OCI-LY7 (cell line): ENCODE measurements around the gene PABPN1L. TPM values are rescaled to one million over a fixed set of nuclear protein-coding genes. Genes with fewer than 3 reads are reported as not detected.

Source experiments
- BruUV-seq: library from RNA; stranded (reverse); fragments of 400-500 nt; replicated peaks from 2 replicates; lab custom pipeline; 2021; lab: Mats Ljungman, UMichigan
- CTCF ChIA-PET: fragments of 300-600 bp; sonication (Branson Sonifier 250); formaldehyde crosslinking; loops from one replicate; lab custom pipeline; 2022; ENCODE audit warnings: antibody characterized with exemption; ENCODE audit not compliant: unreplicated experiment; lab: Charles Lee
- POLR2A ChIA-PET: fragments of 300-600 bp; sonication (Branson Sonifier 250); formaldehyde crosslinking; loops from one replicate; lab custom pipeline; 2022; ENCODE audit warnings: antibody characterized with exemption; lab: Charles Lee
- DNase-seq: peaks from one replicate; pipeline ENCODE4 v3.0.0-alpha.2; 2015; ENCODE audit warnings: low spot score
- H2AFZ ChIP-seq: fragments of 200-600 bp; sonication (generic), shearing (Covaris generic); 2 replicates; pipeline ENCODE4 v1.6.1; 2014; ENCODE audit warnings: mild to moderate bottlenecking, antibody characterized with exemption, low read length, moderate library complexity
- H3K27ac ChIP-seq: fragments of 200-600 bp; sonication (generic); 2 replicates; pipeline ENCODE4 v1.5.1; 2014; ENCODE audit warnings: mixed run types, low read depth, mild to moderate bottlenecking, moderate library complexity, low read length, inconsistent platforms; ENCODE audit not compliant: poor library complexity, severe bottlenecking
- H3K36me3 ChIP-seq: fragments of 200-600 bp; sonication (generic); 2 replicates; pipeline ENCODE4 v1.6.1; 2014; ENCODE audit warnings: mild to moderate bottlenecking, antibody characterized with exemption, low read length, moderate library complexity, mixed read lengths; ENCODE audit not compliant: insufficient read depth
- H3K4me1 ChIP-seq: fragments of 200-600 bp; sonication (generic); 2 replicates; pipeline ENCODE4 v1.5.1; 2014; ENCODE audit warnings: mild to moderate bottlenecking, low read length; ENCODE audit not compliant: insufficient read depth, poor library complexity, severe bottlenecking
- H3K4me2 ChIP-seq: fragments of 200-600 bp; sonication (generic); 2 replicates; pipeline ENCODE4 v1.6.1; 2014; ENCODE audit warnings: mild to moderate bottlenecking, low read length
- H3K4me3 ChIP-seq: fragments of 200-600 bp; sonication (generic); 2 replicates; pipeline ENCODE4 v1.5.1; 2014; ENCODE audit warnings: mild to moderate bottlenecking, low read depth, low read length; ENCODE audit not compliant: poor library complexity, severe bottlenecking
- H3K79me2 ChIP-seq: fragments of 200-600 bp; sonication (generic); 2 replicates; pipeline ENCODE4 v1.6.1; 2016; ENCODE audit warnings: low read depth, mild to moderate bottlenecking, low read length, moderate library complexity, mixed read lengths; ENCODE audit not compliant: insufficient read depth
- H3K9me2 ChIP-seq: fragments of 200-600 bp; sonication (generic); 2 replicates; pipeline ENCODE4 v1.6.1; 2016; ENCODE audit warnings: mild to moderate bottlenecking, low read length, mixed read lengths; ENCODE audit not compliant: insufficient read depth
- H3K9me3 ChIP-seq: fragments of 200-600 bp; sonication (generic); 2 replicates; pipeline ENCODE4 v1.6.1; 2014; ENCODE audit warnings: mild to moderate bottlenecking, mixed run types, low read length, mixed read lengths
- H4K20me1 ChIP-seq: fragments of 200-600 bp; sonication (generic); 2 replicates; pipeline ENCODE4 v1.6.1; 2014; ENCODE audit warnings: mild to moderate bottlenecking, antibody characterized with exemption, low read length, moderate library complexity, mixed read lengths; ENCODE audit not compliant: insufficient read depth
- EZH2phosphoT487 ChIP-seq: fragments of 200-600 bp; sonication (generic); IDR thresholded peaks from 2 replicates; pipeline ENCODE4 v1.6.1; 2018; ENCODE audit warnings: low read depth, borderline replicate concordance, mild to moderate bottlenecking, mixed run types, antibody characterized with exemption, low read length, moderate library complexity, mixed read lengths
- intact Hi-C: fragments of 100-400 bp; cut with micrococcal nuclease; formaldehyde crosslinking; loops from one replicate; pipeline ENCODE4 v1.10.0; 2022; ENCODE audit not compliant: unreplicated experiment
- total RNA-seq, 2 experiments: library from RNA; depleted of rRNA in 1 of 2; stranded (reverse); fragments of >200 nt in 1 of 2; shearing (Covaris generic) in 1 of 2; gene quantifications; 2 replicates each; pipeline ENCODE4 v1.2.3, GENCODE V29; 2014 to 2022
- TF ChIP-seq, protein P1 (sequence below): fragments of 200-600 bp; sonication (generic); conservative IDR thresholded peaks from 2 replicates; pipeline ENCODE4 v1.5.1; 2014; ENCODE audit warnings: mild to moderate bottlenecking, antibody characterized with exemption, low read length, moderate library complexity, mixed read lengths

PABPN1L gene
- total RNA-seq, 2 experiments from 2014 or later, result 0.38 TPM; not detected in 1

DNA sequence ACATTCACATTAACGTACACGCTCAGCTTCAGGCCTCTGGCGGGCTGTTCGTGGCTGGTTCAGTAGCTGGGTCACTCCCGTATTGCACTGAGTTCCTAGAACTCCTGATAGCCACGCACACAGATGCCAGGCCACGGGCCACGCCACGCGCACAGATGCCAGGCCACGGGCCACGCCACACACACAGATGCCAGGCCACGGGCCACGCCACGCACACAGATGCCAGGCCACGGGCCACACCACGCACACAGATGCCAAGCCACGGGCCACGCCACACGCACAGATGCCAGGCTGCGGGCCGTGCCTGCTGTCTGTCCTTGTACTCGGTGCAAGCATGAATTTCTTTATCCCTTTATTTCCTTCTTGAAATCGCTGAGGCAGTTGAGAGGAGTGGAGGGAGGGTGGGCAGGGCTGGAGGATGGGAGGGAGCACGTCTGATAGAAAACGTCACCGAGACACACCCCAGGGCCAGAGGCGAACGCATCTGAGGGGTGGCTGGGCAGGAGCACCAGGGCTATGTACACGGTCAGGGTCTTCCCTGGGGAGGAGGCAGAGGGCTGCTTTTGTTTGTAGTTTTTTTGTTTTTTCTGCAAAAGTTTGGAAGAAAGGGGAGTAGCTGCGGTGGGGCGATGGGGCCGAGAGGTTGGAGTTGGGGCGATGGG, 8.6 kb upstream of the PABPN1L start:
- no peaks in the 10 kb centered on the region for H3K79me2 ChIP-seq
- no peak for TF ChIP-seq EZH2phosphoT487
- TF ChIP-seq, protein P1, sequence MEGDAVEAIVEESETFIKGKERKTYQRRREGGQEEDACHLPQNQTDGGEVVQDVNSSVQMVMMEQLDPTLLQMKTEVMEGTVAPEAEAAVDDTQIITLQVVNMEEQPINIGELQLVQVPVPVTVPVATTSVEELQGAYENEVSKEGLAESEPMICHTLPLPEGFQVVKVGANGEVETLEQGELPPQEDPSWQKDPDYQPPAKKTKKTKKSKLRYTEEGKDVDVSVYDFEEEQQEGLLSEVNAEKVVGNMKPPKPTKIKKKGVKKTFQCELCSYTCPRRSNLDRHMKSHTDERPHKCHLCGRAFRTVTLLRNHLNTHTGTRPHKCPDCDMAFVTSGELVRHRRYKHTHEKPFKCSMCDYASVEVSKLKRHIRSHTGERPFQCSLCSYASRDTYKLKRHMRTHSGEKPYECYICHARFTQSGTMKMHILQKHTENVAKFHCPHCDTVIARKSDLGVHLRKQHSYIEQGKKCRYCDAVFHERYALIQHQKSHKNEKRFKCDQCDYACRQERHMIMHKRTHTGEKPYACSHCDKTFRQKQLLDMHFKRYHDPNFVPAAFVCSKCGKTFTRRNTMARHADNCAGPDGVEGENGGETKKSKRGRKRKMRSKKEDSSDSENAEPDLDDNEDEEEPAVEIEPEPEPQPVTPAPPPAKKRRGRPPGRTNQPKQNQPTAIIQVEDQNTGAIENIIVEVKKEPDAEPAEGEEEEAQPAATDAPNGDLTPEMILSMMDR, result no peak
- H3K27ac ChIP-seq, result no peak overlapping the region
- H2AFZ ChIP-seq, result no peak overlapping the region
- H3K9me2 ChIP-seq, result no peaks in the 10 kb centered on the region
- ChIA-PET POLR2A (no interaction called here), CTCF (no interaction called here)
- H3K4me1 ChIP-seq, result no peaks in the 10 kb centered on the region
- intact Hi-C loops, result no loop called here
- no peaks in the 10 kb centered on the region for H3K36me3 ChIP-seq
- BruUV-seq, result no TSS peak
- H3K9me3 ChIP-seq, result no peaks in the 10 kb centered on the region
- DNase-seq, result no peak
- no peaks in the 10 kb centered on the region for H4K20me1 ChIP-seq
- H3K4me3 ChIP-seq, result no peak overlapping the region
- H3K4me2 ChIP-seq, result no peak overlapping the region

DNA sequence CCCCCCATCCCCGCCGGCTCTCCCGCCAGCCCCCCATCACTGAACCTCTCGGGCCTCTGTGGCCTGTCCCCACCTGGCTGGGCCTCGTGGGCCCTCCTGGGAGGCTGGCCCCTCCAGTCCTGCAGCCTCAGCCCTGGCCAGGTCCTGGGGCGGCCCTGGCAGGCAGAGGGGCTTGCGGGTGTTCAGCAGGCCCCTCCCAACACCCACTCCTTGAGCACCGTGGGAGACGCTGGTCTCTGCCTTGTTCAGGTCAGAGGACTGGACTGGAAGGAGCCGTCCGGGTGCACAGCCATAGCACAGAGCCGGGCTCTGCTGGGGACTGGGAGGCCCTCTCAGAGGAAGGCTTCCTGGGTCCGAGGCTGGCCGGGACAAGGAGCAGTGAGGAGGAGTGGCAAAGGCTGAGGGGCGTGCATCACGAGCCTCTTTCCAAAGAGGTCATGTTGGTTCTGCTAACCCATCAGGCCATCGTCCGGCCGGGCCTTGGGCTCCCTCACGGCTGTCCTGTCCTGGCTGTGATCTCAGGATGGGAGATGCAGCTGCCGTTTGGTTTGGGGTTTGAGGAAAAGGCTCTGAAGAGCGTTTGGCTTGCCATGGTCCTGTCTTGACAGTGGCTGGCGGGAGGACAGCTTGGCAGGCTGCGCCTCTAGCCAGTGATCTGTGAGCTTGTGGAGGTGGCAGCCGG, 6.3 kb upstream of the PABPN1L start:
- CTCF ChIA-PET, result no interaction called here
- POLR2A ChIA-PET, result interaction anchor here (0.7 kb wide), 1 partner anchor 550 kb away, joined by 4 read pairs; no protein-coding TSS in a partner anchor
- Histone ChIP-seq H3K9me3 (no peaks in the 10 kb centered on the region), H3K4me1 (no peaks in the 10 kb centered on the region), H3K36me3 (no peaks in the 10 kb centered on the region), H3K4me3 (no peak overlapping the region), H3K9me2 (no peaks in the 10 kb centered on the region), H4K20me1 (no peaks in the 10 kb centered on the region), H2AFZ (no peak overlapping the region), H3K27ac (no peak overlapping the region), H3K4me2 (no peak overlapping the region), H3K79me2 (no peaks in the 10 kb centered on the region)
- TF ChIP-seq, protein P1, result no peak
- no peak for TF ChIP-seq EZH2phosphoT487
- intact Hi-C loops, result no loop called here
- BruUV-seq, result no TSS peak
- no peak for DNase-seq
